ENCODE results near the gene PKP3. TPM values are rescaled to one million over a fixed set of nuclear protein-coding genes. Genes with fewer than 3 reads are reported as not detected.

The PKP3 gene
- polyA plus RNA-seq, 1 of the 3 experiments (the other 2 are of a cell fraction), result 1.4 TPM

- TF ChIP-seq REST (IDR thresholded peaks at IDR 0.05; ENCODE audit: low read depth, low read length), result no peak
- TF ChIP-seq CHD2 (IDR thresholded peaks at IDR 0.05; ENCODE audit: low read length, partially characterized antibody), result no peak
- no peak for TF ChIP-seq EP300 (IDR thresholded peaks at IDR 0.05; ENCODE audit: borderline replicate concordance in 1 of 2, low read depth in 1 of 2, low read length in 1 of 2)
- TF ChIP-seq ZBTB33 (IDR thresholded peaks at IDR 0.05; ENCODE audit: borderline replicate concordance, low read depth), result no peak
- TF ChIP-seq YY1 (IDR thresholded peaks at IDR 0.05; ENCODE audit: low read depth), result no peak
- no peak for TF ChIP-seq NFIC (IDR thresholded peaks at IDR 0.05; ENCODE audit: borderline replicate concordance)
- no peak for TF ChIP-seq FOXJ3 (CRISPR knock-in tag; IDR thresholded peaks at IDR 0.05)
Observed at GRCh38 chr11:450809-451451, 56.9 kb downstream of the PKP3 start (continued).

GRCh38 chr11:451738-452137 lies 57.7 kb downstream of the PKP3 start:
- WGBS (ENCODE audit: low lambda C conversion rate), result 83% methylated on average over 8 of the region's 14 CpGs

More at GRCh38 chr11:451738-452137, 57.7 kb downstream of the PKP3 start:
- Histone ChIP-seq H3K27ac (ENCODE audit: low read depth in 2 of 2, low read length in 1 of 2) (no peak overlapping the region), H3K9ac (no peak overlapping the region), H3K4me2 (peak overlapping the region; percentile 99), H3K9me3 (no peaks in the 10 kb centered on the region), H3K9me2 (no peaks in the 10 kb centered on the region), H3F3A (replicated peaks; ENCODE audit: insufficient read depth) (peaks cover 10% of the 10 kb centered on the region), H3K27me3 (ENCODE audit: insufficient read depth) (no peaks in the 10 kb centered on the region), H3K4me3 (ENCODE audit: low read depth in 2 of 2, low read length in 1 of 2) (peak overlapping the region in 1 of 2 experiments; percentile 77; a peak in 2 of 4 replicates), H3K4me1 (ENCODE audit: control insufficient read depth in 1 of 2, insufficient read depth in 2 of 2, low read depth in 1 of 2, low read length in 1 of 2) (peaks cover 6 to 24% of the 10 kb centered on the region in 2 experiments; a peak in 2 of 4 replicates), H3K79me2 (ENCODE audit: insufficient read depth) (peaks cover 57% of the 10 kb centered on the region), H3K36me3 (replicated peaks in 1 of 2; ENCODE audit: control insufficient read depth in 1 of 2, insufficient read depth in 2 of 2, low read length in 1 of 2) (peaks cover 6 to 16% of the 10 kb centered on the region in 2 experiments), H4K20me1 (ENCODE audit: insufficient read depth) (peaks cover 11% of the 10 kb centered on the region), H2AFZ (ENCODE audit: low read depth) (no peak overlapping the region)
- no peak for DNase-seq
- POLR2A ChIA-PET, result no interaction called here
- CTCF ChIA-PET, result interaction anchor here (0.8 to 6.5 kb wide), 4 partner anchors 22 to 67 kb away, joined by 3 to 77 read pairs (median 5); no protein-coding TSS in a partner anchor
- TF ChIP-seq CHD2 (IDR thresholded peaks at IDR 0.05; ENCODE audit: low read length, partially characterized antibody) (no peak), USF1 (IDR thresholded peaks at IDR 0.05; ENCODE audit: borderline replicate concordance, low read depth) (no peak), TEAD4 (IDR thresholded peaks at IDR 0.05; ENCODE audit: borderline replicate concordance, insufficient read depth) (no peak), USF2 (IDR thresholded peaks at IDR 0.05; ENCODE audit: borderline replicate concordance, low read depth, low read length) (no peak), RFX5 (IDR thresholded peaks at IDR 0.05; ENCODE audit: low read length) (no peak), ELF1 (IDR thresholded peaks at IDR 0.05) (no peak), FOXM1 (IDR thresholded peaks at IDR 0.05; ENCODE audit: low read depth) (no peak)
